GM12801 (cell line): Measurements from ENCODE around the gene AHSP.

Experiments used
- CTCF ChIP-seq: IDR thresholded peaks from one replicate; pipeline ENCODE4 v1.5.1; 2011; ENCODE audit warnings: control low read depth; ENCODE audit not compliant: insufficient read length; ENCODE audit errors: extremely low read depth

AHSP gene

DNA sequence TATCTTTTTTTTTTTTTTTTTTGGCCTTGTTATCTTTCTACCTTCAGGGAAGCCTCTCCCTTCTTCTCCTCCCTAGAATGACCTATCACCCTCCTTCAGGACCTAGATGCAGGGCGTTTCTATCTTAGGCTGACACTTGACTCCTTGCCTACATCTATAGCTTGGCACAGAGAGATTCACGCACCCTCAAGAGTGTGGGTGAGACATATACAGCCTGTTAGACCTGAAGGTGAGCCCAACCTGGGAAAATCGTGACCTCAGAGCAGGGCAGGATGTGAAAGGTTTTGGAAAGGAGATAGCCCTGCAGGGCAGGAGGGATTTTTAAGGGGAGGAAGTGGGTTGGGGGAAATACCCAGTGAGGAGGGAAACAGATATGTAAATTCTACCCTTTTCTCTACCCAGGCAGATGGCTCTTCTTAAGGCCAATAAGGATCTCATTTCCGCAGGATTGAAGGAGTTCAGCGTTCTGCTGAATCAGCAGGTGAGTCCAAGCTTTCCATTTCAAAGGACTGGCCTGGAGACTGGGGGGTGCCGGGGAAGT is at the start of gene AHSP:
Gene AHSP, plus strand, starts transcription at position 167 of the 541 bp plus-strand sequence. Its CDS starts 240 bp downstream, at position 407.
- no peak for TF ChIP-seq CTCF

GRCh38 chr16:31478956-31479355 is 48.7 kb upstream of the AHSP start:
- TF ChIP-seq CTCF, result no peak

GRCh38 chr16:31479751-31480150 is 47.9 kb upstream of the AHSP start:
- no peak for TF ChIP-seq CTCF

- no peak for TF ChIP-seq CTCF
Observed at GRCh38 chr16:31480851-31481536, 46.7 kb upstream of the AHSP start.

DNA sequence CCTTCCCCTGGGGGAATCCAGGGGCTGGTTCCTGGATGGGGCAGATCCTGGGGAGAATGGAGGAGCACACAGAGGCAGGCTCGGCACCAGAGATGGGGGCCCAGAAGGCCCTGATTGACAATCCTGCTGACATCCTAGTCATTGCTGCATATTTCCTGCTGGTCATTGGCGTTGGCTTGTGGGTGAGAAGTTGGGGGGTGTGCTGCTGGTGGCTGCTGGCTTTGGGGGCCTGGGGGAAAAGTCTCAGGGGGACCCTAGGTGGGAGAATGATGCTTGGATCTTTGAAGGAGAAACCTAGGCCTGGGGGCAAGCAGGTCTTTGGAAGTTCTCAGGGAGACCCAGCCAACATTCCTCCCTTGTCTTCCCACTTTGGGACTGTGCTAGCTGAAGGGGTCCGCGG is 44.6 kb upstream of the AHSP start, which contains the start of gene SLC5A2:
Gene SLC5A2, plus strand, starts transcription at position 43 of the 400 bp plus-strand sequence. Its CDS starts 14 bp downstream, at position 57.
- TF ChIP-seq CTCF, result no peak

DNA sequence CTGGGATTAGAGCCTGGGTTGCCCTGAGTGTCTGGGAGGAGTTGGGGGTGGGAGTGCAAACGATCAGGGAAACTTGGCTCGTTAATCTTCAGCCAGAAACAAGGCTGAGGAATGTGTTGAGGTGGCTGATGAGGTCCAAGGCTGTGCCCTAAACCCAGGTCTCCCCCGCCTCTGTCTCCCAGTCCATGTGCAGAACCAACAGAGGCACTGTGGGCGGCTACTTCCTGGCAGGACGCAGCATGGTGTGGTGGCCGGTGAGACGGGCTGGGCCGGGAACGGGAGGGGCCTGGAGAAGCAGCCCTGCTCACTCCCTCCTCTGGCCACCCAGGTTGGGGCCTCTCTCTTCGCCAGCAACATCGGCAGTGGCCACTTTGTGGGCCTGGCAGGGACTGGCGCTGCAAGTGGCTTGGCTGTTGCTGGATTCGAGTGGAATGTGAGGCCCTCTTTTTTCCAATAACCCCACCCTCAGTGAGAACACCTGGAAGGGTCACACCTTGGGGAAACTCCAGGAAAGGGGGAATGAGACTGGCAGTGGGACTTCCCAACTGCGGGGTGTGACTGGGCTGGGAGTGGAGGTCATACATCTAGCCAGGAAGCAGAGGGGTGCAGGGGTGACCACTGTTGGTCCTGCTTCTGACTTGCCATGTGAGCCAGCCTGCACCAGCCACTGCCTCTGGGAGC is 43.1 kb upstream of the AHSP start:
- no peak for TF ChIP-seq CTCF

DNA sequence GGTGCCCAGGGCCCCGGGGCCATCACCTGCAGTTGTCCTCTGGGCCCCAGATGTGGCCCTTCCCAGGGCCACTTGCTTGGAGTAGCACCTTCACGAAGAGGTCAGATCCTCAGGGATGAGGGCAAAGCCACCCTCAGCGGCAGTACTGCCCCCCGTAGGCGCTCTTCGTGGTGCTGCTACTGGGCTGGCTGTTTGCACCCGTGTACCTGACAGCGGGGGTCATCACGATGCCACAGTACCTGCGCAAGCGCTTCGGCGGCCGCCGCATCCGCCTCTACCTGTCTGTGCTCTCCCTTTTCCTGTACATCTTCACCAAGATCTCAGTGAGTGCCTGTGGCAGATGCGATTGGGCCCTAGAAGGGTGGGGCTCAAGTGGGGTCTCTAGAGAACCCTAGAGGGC is 42.1 kb upstream of the AHSP start:
- TF ChIP-seq CTCF, result no peak
